Keratinocyte (primary cell): Measurements from ENCODE around the gene LRFN4. TPM values are rescaled to one million over a fixed set of nuclear protein-coding genes. Genes with fewer than 3 reads are reported as not detected.

Experiments
- DNase-seq: peaks from one replicate; pipeline ENCODE4 v3.0.0-alpha.2; 2011; ENCODE audit warnings: low read depth, missing footprints, low spot score
- FAIRE-seq: peaks from 2 replicates; lab custom pipeline; 2011; peaks lifted over from hg19 to GRCh38; lab: Jason Lieb, UNC
- H2AFZ ChIP-seq: 2 replicates; pipeline ENCODE4 v1.6.0; 2012; ENCODE audit warnings: low read length, control low read depth, inconsistent platforms; ENCODE audit not compliant: control insufficient read depth
- H3K27ac ChIP-seq: 2 replicates; pipeline ENCODE4 v1.5.1; 2011; ENCODE audit warnings: low read length; ENCODE audit not compliant: control insufficient read depth, insufficient read depth
- H3K27me3 ChIP-seq: 3 replicates; pipeline ENCODE4 v1.6.0; 2011; ENCODE audit warnings: low read length; ENCODE audit not compliant: control insufficient read depth, insufficient read depth; ENCODE audit errors: extremely low read depth
- H3K36me3 ChIP-seq, 2 experiments: 2 replicates in 1 of 2; 3 replicates in 1 of 2; pipeline ENCODE4 v1.5.1; 2011; ENCODE audit warnings: low read length in 2 of 2, mild to moderate bottlenecking in 1 of 2; ENCODE audit not compliant: control insufficient read depth in 2 of 2, insufficient read depth in 2 of 2; ENCODE audit errors: extremely low read depth in 1 of 2
- H3K4me1 ChIP-seq: 3 replicates; pipeline ENCODE4 v1.5.1; 2011; ENCODE audit warnings: low read length; ENCODE audit not compliant: control insufficient read depth, insufficient read depth; ENCODE audit errors: extremely low read depth
- H3K4me2 ChIP-seq: 3 replicates; pipeline ENCODE4 v1.6.0; 2011; ENCODE audit warnings: low read depth, low read length; ENCODE audit not compliant: control insufficient read depth, insufficient read depth; ENCODE audit errors: extremely low read depth
- H3K4me3 ChIP-seq, 3 experiments: fragments of 200-600 bp in 1 of 3; sonication (generic) in 1 of 3; 2 replicates in 2 of 3; 3 replicates in 1 of 3; pipeline ENCODE4 v1.5.1; 2011 to 2016; ENCODE audit warnings: low read length in 3 of 3, mild to moderate bottlenecking in 3 of 3, control low read depth in 2 of 3, inconsistent platforms in 1 of 3, low read depth in 1 of 3, mixed read lengths in 1 of 3, mixed run types in 1 of 3, moderate library complexity in 1 of 3; ENCODE audit not compliant: control insufficient read depth in 2 of 3, insufficient read depth in 2 of 3; ENCODE audit errors: extremely low read depth in 1 of 3
- H3K79me2 ChIP-seq: 2 replicates; pipeline ENCODE4 v1.6.0; 2012; ENCODE audit warnings: low read length; ENCODE audit not compliant: control insufficient read depth, insufficient read depth
- H3K9ac ChIP-seq: 3 replicates; pipeline ENCODE4 v1.6.0; 2011; ENCODE audit warnings: low read length; ENCODE audit not compliant: control insufficient read depth, insufficient read depth; ENCODE audit errors: extremely low read depth
- H3K9me1 ChIP-seq: 3 replicates; pipeline ENCODE4 v1.6.0; 2011; ENCODE audit warnings: low read length; ENCODE audit not compliant: control insufficient read depth, insufficient read depth; ENCODE audit errors: extremely low read depth
- H3K9me3 ChIP-seq: 2 replicates; pipeline ENCODE4 v1.5.1; 2012; ENCODE audit warnings: low read depth, low read length; ENCODE audit not compliant: control insufficient read depth
- H4K20me1 ChIP-seq: 3 replicates; pipeline ENCODE4 v1.6.0; 2011; ENCODE audit warnings: low read length; ENCODE audit not compliant: control insufficient read depth, insufficient read depth; ENCODE audit errors: extremely low read depth
- EZH2 ChIP-seq: IDR thresholded peaks from one replicate; pipeline ENCODE4 v1.6.1; 2012; ENCODE audit warnings: inconsistent platforms, mild to moderate bottlenecking, low read length, moderate library complexity
- dilution Hi-C: fragments of 300-500 bp; cut with MboI; formaldehyde crosslinking; loops from one replicate; pipeline ENCODE4 v1.7.0; 2020; ENCODE audit warnings: low sequenced_read_pairs; ENCODE audit not compliant: extremely low pct_ligation_motif_present
- polyA plus RNA-seq, 5 experiments: library from polyadenylated mRNA; depleted of rRNA in 3 of 5; stranded (reverse) in 3 of 5; stranded (forward) in 1 of 5; unstranded in 1 of 5; fragments of >200 nt; gene quantifications; 1 replicate in 1 of 5; 2 replicates in 3 of 5; 3 replicates in 1 of 5; pipeline versions ENCODE4 v1.2.1 to v1.2.3, GENCODE V29; 2011 to 2012; ENCODE audit warnings: missing spikeins in 2 of 5, low read depth in 1 of 5, low replicate concordance in 1 of 5
- TF ChIP-seq, protein P1 (sequence below), 3 experiments: IDR thresholded peaks in 1 of 3; conservative IDR thresholded peaks in 1 of 3; optimal IDR thresholded peaks in 1 of 3; 2 replicates in 2 of 3; 3 replicates in 1 of 3; pipeline versions ENCODE3 to v1.5.1; 2011; ENCODE audit warnings: low read length in 3 of 3, mild to moderate bottlenecking in 3 of 3, moderate library complexity in 2 of 3, control low read depth in 1 of 3, inconsistent platforms in 1 of 3; ENCODE audit not compliant: insufficient read depth in 2 of 3; ENCODE audit errors: extremely low read depth in 1 of 3

The LRFN4 gene
- polyA plus RNA-seq, 1 donor (not counting 4 experiments of a cell fraction or from before 2014, with no cell fraction given), result 1.1 TPM

DNA sequence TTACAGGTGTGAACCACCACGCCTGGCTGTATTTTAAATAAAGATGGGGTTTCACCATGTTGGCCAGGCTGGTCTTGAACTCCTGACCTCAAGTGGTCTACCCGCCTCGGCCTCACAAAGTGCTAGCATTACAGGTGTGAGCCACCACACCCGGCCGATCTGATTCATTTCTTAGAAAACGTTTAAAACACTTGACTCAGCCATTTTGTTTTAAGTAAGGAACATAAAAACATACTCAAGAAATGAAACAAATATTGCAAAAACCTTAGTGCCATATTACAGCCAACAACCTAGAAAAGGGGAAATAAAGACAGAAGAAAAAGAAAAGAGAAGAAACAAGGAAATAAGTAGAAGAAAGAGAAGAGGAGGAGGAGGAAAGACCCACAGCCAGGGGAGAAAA is 17.4 kb downstream of the LRFN4 start:
- H3K9me3 ChIP-seq, result no peaks in the 10 kb centered on the region
- H3K27me3 ChIP-seq, result no peaks in the 10 kb centered on the region
- no peaks in the 10 kb centered on the region for H3K9me1 ChIP-seq
- TF ChIP-seq, protein P1, sequence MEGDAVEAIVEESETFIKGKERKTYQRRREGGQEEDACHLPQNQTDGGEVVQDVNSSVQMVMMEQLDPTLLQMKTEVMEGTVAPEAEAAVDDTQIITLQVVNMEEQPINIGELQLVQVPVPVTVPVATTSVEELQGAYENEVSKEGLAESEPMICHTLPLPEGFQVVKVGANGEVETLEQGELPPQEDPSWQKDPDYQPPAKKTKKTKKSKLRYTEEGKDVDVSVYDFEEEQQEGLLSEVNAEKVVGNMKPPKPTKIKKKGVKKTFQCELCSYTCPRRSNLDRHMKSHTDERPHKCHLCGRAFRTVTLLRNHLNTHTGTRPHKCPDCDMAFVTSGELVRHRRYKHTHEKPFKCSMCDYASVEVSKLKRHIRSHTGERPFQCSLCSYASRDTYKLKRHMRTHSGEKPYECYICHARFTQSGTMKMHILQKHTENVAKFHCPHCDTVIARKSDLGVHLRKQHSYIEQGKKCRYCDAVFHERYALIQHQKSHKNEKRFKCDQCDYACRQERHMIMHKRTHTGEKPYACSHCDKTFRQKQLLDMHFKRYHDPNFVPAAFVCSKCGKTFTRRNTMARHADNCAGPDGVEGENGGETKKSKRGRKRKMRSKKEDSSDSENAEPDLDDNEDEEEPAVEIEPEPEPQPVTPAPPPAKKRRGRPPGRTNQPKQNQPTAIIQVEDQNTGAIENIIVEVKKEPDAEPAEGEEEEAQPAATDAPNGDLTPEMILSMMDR (optimal IDR thresholded peaks at IDR 0.05 in 1 of 3, IDR thresholded peaks at IDR 0.05 in 1 of 3, conservative IDR thresholded peaks at IDR 0.05 in 1 of 3; ENCODE audit: extremely low read depth in 1 of 3, insufficient read depth in 2 of 3, low read length in 3 of 3), result no peak
- no peak for TF ChIP-seq EZH2
- H4K20me1 ChIP-seq, result peaks cover 4% of the 10 kb centered on the region
- H3K9ac ChIP-seq, result no peak overlapping the region
- dilution Hi-C loops, result no loop called here
- no peak overlapping the region for H2AFZ ChIP-seq
- no peak overlapping the region for H3K4me3 ChIP-seq
- DNase-seq (no peak), FAIRE-seq (no peak)
- H3K4me1 ChIP-seq, result peaks cover 13% of the 10 kb centered on the region
- no peak overlapping the region for H3K27ac ChIP-seq
- H3K79me2 ChIP-seq, result peaks cover 5% of the 10 kb centered on the region
- H3K36me3 ChIP-seq, result peaks cover 13 to 30% of the 10 kb centered on the region in 2 experiments
- no peak overlapping the region for H3K4me2 ChIP-seq

DNA sequence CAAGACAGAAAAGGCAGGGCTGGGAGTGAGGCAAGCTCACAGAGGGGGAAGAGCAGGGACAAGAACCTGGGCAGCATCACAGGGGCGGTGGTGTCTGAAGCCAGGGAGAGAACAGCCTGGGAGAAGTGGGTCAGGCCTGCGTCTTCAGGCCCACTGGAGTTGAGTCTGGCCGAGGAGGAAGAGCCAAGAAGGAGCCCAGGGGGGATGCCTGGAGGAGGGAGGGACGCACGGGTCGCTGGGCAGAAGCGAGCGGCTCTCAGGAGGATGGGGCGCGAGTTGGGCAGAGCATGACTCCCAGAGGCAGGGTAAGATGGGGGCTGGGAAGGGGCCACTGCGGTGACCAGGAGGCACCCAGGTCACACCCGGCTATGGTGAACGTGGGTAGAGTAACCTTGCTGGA is 18.5 kb downstream of the LRFN4 start:
- H3K27me3 ChIP-seq, result no peaks in the 10 kb centered on the region
- H3K4me2 ChIP-seq, result no peak overlapping the region
- no peak overlapping the region for H3K27ac ChIP-seq
- H3K4me3 ChIP-seq, result no peak overlapping the region
- no peak overlapping the region for H2AFZ ChIP-seq
- H3K4me1 ChIP-seq, result peaks cover 18% of the 10 kb centered on the region
- H3K9me1 ChIP-seq, result no peaks in the 10 kb centered on the region
- H3K9ac ChIP-seq, result no peak overlapping the region
- H3K9me3 ChIP-seq, result no peaks in the 10 kb centered on the region
- H4K20me1 ChIP-seq, result peaks cover 12% of the 10 kb centered on the region
- TF ChIP-seq, protein P1 (optimal IDR thresholded peaks at IDR 0.05 in 1 of 3, IDR thresholded peaks at IDR 0.05 in 1 of 3, conservative IDR thresholded peaks at IDR 0.05 in 1 of 3; ENCODE audit: extremely low read depth in 1 of 3, insufficient read depth in 2 of 3, low read length in 3 of 3), result no peak
- TF ChIP-seq EZH2, result no peak
- H3K79me2 ChIP-seq, result peaks cover 13% of the 10 kb centered on the region
- DNase-seq (no peak), FAIRE-seq (no peak)
- dilution Hi-C loops, result no loop called here
- peaks cover 9 to 19% of the 10 kb centered on the region in 2 experiments for H3K36me3 ChIP-seq
